Adrenal gland (tissue), 12 donors: ENCODE measurements around the gene DUSP2. TPM values are rescaled to one million over a fixed set of nuclear protein-coding genes. Genes with fewer than 3 reads are reported as not detected.

ENCODE experiments used
- DNase-seq, 7 donors: peaks; one replicate each; pipeline ENCODE4 v3.0.0-alpha.2; 2019 to 2020
- H3K27ac ChIP-seq, 5 donors: fragments of 200-600 bp; sonication (generic) in 4 of 5; 1 replicate in 3 of 5; 2 replicates in 2 of 5; pipeline versions ENCODE4 v1.5.1 to v1.8.0; 2016 to 2020; ENCODE audit warnings: mild to moderate bottlenecking in 1 of 5
- H3K27me3 ChIP-seq: fragments of 200-600 bp; 2 replicates; pipeline ENCODE4 v1.8.0; 2021
- H3K36me3 ChIP-seq, 2 donors: fragments of 200-600 bp; replicated peaks in 1 of 2; 1 replicate in 1 of 2; 2 replicates in 1 of 2; pipeline versions ENCODE4 v1.5.1 to v1.8.0; 2018 to 2022
- H3K4me1 ChIP-seq, 2 donors: fragments of 200-600 bp; replicated peaks in 1 of 2; 1 replicate in 1 of 2; 2 replicates in 1 of 2; pipeline versions ENCODE4 v1.5.1 to v1.8.0; 2018 to 2021
- H3K4me3 ChIP-seq, 4 donors: fragments of 200-600 bp; sonication (generic) in 3 of 4; one replicate each; pipeline ENCODE4 v1.5.1; 2016 to 2018
- H3K9me3 ChIP-seq, 3 donors: fragments of 200-600 bp; sonication (generic) in 1 of 3; replicated peaks in 1 of 3; 1 replicate in 2 of 3; 2 replicates in 1 of 3; pipeline versions ENCODE4 v1.5.1 to v1.8.0; 2016 to 2021
- POLR2A ChIP-seq, 2 donors: fragments of 450-650 bp; IDR thresholded peaks; one replicate each; pipeline ENCODE4 v1.6.1; 2017; ENCODE audit warnings: antibody characterized with exemption in 2 of 2, mild to moderate bottlenecking in 2 of 2, moderate library complexity in 1 of 2
- WGBS, 4 donors: extraction: QIAGEN DNeasy Blood & Tissue Kit in 2 of 4; methylation state at CpG; one replicate each; pipeline versions ENCODE4 v1.1.5 to v1.1.7; 2013 to 2017; 5-methylcytosine and 5-hydroxymethylcytosine counted together
- intact Hi-C, 2 donors: fragments of 100-400 bp; cut with DNase I; formaldehyde crosslinking; loops; one replicate each; pipeline versions ENCODE4 v1.14.1 to v1.15.0; 2022 to 2023
- polyA plus RNA-seq, 3 donors: library from polyadenylated mRNA; stranded (reverse); fragments of 200-250 nt in 2 of 3; fragments of 350-450 nt in 1 of 3; fragmentation: Illumina TruSeq in 1 of 3; extraction: RNeasy Lipid Tissue Mini Kit (QIAGEN cat#74804) in 1 of 3; gene quantifications; one replicate each; pipeline ENCODE4 v1.2.3, GENCODE V29; 2013 to 2014
- total RNA-seq, 9 donors: library from RNA; depleted of rRNA in 4 of 9; stranded (reverse); fragments of >200 nt in 4 of 9; fragments of 120-200 nt in 1 of 9; fragmentation: NEBNext Ultra II Directional in 1 of 9; extraction: Animal tissue kit (Norgen Biotek cat#: 25700) in 1 of 9; gene quantifications; one replicate each; pipeline versions ENCODE4 v1.1.0 to v1.2.4, GENCODE V29; 2013 to 2023
- TF ChIP-seq, protein P1 (sequence below), 6 experiments: fragments of 450-650 bp in 4 of 6; fragments of 200-600 bp in 2 of 6; sonication (generic) in 1 of 6; IDR thresholded peaks; 1 replicate in 5 of 6; 2 replicates in 1 of 6; pipeline versions ENCODE4 v1.5.1 to v1.8.0; 2016 to 2021; ENCODE audit warnings: antibody characterized with exemption in 6 of 6, mild to moderate bottlenecking in 2 of 6, moderate library complexity in 1 of 6
- donor health status: healthy with polysubstance abuse.
- donor health status: Bipolar disorder and iron deficiency.
- donor health status: DM: yes; HTN: yes; CAD: no.
- donor health status: DM: no; HTN: no; CAD: no.
- donor health status: DM: no; HTN: no; CAD: no.
- donor health status: DM: yes; HTN: yes; CAD: no.

DUSP2 gene
- total and polyA plus RNA-seq, 12 donors, result 0.48 to 4.7 (median 1.9) TPM

DNA sequence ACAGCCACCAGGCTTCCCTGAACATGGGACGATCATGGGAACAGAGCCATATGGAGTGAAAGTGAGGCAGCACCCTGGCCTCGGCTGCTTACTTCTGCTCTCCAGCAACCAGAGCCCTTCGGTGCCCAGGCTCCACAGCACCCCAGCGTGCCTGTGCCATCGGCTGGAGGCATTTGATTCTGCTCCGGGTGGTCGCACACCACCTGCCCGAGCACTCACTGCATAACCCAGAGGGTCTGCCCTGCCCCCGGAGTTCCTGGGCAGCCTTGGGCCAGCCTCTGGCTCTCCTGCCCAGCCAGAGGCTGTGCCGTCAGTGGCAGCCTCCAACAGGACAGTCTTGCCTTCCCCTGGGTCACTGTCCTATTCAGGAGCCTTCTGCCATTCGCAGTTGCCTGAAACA is 10.8 kb downstream of the DUSP2 start:
- TF ChIP-seq, protein P1, sequence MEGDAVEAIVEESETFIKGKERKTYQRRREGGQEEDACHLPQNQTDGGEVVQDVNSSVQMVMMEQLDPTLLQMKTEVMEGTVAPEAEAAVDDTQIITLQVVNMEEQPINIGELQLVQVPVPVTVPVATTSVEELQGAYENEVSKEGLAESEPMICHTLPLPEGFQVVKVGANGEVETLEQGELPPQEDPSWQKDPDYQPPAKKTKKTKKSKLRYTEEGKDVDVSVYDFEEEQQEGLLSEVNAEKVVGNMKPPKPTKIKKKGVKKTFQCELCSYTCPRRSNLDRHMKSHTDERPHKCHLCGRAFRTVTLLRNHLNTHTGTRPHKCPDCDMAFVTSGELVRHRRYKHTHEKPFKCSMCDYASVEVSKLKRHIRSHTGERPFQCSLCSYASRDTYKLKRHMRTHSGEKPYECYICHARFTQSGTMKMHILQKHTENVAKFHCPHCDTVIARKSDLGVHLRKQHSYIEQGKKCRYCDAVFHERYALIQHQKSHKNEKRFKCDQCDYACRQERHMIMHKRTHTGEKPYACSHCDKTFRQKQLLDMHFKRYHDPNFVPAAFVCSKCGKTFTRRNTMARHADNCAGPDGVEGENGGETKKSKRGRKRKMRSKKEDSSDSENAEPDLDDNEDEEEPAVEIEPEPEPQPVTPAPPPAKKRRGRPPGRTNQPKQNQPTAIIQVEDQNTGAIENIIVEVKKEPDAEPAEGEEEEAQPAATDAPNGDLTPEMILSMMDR (IDR thresholded peaks at IDR 0.05), result no peak
- TF ChIP-seq POLR2A (IDR thresholded peaks at IDR 0.05), result no peak
- intact Hi-C loops, result loop anchor here in 1 of 2 donors (10.0 kb wide), 1 partner anchor 380 kb away; no protein-coding TSS in a partner anchor
- 77 to 100% (median 91%) methylated on average over 1 to 11 of the region's 11 CpGs for WGBS, 4 donors
- H3K27ac ChIP-seq, result no peak overlapping the region
- no peak overlapping the region for H3K4me3 ChIP-seq
- no peaks in the 10 kb centered on the region for H3K36me3 ChIP-seq
- DNase-seq, result no peak
- H3K9me3 ChIP-seq, result no peaks in the 10 kb centered on the region
- no peaks in the 10 kb centered on the region for H3K27me3 ChIP-seq
- H3K4me1 ChIP-seq, result no peaks in the 10 kb centered on the region

DNA sequence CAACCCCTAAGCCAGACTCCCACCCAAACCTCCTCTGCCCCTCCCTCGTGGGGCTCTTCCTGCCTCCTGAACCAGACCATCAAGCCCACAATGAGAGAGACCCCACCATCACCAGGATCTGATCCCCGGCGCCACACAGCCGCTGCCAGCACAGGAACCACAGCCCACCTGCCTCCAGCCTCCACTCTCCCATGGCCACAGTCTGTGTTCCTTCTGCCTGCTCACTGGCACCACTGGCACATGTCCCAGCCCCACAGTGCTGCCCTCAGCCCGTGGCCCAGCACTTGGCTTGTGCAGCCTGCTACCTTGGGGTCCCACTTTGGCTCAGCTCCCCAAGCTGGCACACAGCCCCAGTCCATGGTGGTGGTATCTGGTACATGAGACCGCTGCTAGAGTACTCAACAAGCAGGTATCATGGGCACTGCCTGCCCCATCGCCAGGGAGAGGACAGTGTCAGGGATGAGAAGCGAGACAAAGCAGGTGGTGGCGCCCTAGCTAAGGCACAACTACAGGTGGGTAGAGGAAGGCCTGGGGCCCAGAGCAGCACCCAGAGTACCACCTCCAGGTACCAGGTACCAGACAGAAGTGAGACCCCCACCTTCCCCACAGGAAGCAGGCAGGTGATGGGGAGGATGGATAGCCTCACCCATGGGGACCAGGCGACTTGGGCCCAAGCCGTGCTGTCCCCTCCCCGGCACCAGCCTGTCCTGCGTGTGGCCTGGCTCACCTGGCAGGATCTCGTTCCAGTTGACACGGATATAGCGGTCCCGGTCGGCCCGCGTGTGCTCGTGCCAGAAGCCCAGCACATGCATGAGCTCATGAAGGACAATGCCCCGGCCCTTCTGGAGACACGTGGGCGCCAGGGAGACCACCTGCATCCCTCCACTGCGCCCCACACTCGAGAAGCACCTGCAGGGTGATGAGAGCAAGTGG is 13.2 kb downstream of the DUSP2 start:
- DNase-seq, result no peak
- Histone ChIP-seq H3K27me3 (no peaks in the 10 kb centered on the region), H3K9me3 (no peaks in the 10 kb centered on the region), H3K27ac (no peak overlapping the region), H3K36me3 (no peaks in the 10 kb centered on the region), H3K4me1 (no peaks in the 10 kb centered on the region), H3K4me3 (no peak overlapping the region)
- TF ChIP-seq, protein P1 (IDR thresholded peaks at IDR 0.05), result no peak
- TF ChIP-seq POLR2A (IDR thresholded peaks at IDR 0.05), result no peak
- 83 to 93% (median 88%) methylated on average over 15 to 26 of the region's 26 CpGs for WGBS, 4 donors
- intact Hi-C loops, result loop anchor here in 1 of 2 donors (10.0 kb wide), 1 partner anchor 383 kb away; no protein-coding TSS in a partner anchor

DNA sequence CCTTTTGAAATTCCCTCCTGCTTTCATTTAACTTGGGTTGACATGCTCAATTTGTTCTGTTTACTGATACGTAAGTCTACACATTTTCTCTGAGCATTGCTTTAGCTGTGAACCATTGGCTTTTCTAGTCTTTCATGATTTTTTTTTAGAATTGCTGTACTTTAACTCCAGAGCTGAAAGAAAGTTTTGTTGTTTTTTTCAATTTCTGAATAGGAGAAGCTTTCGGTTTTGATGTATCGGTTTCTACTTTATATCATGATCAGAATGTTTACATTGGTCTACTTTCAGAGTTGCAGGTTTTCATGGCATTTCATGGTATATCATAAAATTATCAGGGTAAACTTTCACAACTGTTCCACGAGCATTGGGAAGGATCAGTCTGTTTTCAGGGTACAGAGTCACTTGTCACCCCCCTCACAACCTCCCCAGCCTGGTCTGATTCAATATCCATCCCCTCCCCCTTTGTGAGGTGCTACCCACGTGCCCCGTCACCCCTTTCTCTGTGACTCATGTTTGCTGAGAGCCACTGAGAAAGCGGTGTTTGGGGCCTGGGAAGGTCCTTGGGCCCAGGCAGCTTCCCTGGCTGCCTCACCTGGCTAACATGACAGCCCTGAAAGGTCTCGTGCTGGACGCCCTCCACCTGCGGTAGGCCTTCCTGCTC is 14.0 kb downstream of the DUSP2 start:
- Histone ChIP-seq H3K9me3 (no peaks in the 10 kb centered on the region), H3K36me3 (no peaks in the 10 kb centered on the region), H3K27ac (no peak overlapping the region), H3K27me3 (no peaks in the 10 kb centered on the region), H3K4me3 (no peak overlapping the region), H3K4me1 (no peaks in the 10 kb centered on the region)
- no peak for TF ChIP-seq POLR2A (IDR thresholded peaks at IDR 0.05)
- TF ChIP-seq, protein P1 (IDR thresholded peaks at IDR 0.05), result no peak
- intact Hi-C loops, result loop anchor here in 1 of 2 donors (10.0 kb wide), 1 partner anchor 384 kb away; no protein-coding TSS in a partner anchor
- DNase-seq, result no peak
- 74 to 87% (median 82%) methylated on average over 10 of the region's 10 CpGs for WGBS, 4 donors

DNA sequence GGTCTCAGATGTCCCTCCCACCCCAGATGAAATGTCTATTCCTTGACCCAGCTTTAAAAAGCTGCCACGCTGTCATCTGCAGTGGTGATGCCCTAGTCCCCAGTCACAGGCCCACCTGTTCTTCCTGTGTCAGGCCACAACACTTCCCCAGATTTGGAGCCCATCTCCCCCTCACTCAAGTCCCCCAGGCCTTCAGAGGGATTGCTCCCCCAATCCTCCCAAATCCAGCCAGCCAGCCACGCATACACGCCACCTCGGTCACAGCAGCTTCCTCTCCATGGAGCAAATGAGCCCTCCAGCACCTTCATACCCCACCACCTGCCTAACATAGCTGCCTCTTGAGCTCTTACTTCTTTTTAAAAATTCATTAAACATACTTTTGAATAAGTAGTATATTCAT is 14.8 kb downstream of the DUSP2 start:
- WGBS, 4 donors, result 93 to 97% (median 93%) methylated on average over 3 to 4 of the region's 4 CpGs
- intact Hi-C loops, result loop anchor here in 1 of 2 donors (10.0 kb wide), 1 partner anchor 384 kb away; no protein-coding TSS in a partner anchor
- TF ChIP-seq POLR2A (IDR thresholded peaks at IDR 0.05), result no peak
- TF ChIP-seq, protein P1 (IDR thresholded peaks at IDR 0.05), result no peak

More for the DNA sequence above, 14.8 kb downstream of the DUSP2 start:
- Histone ChIP-seq H3K27me3 (no peaks in the 10 kb centered on the region), H3K9me3 (no peaks in the 10 kb centered on the region), H3K27ac (no peak overlapping the region), H3K4me1 (no peaks in the 10 kb centered on the region), H3K36me3 (no peaks in the 10 kb centered on the region), H3K4me3 (no peak overlapping the region)
- DNase-seq, result no peak
